K562 treated with DMSO at 1 percent for 12 hours (cell line): ENCODE measurements around the gene IL4. TPM values are rescaled to one million over a fixed set of nuclear protein-coding genes. Genes with fewer than 3 reads are reported as not detected.

ENCODE experiments used
- total RNA-seq: library from RNA; unstranded; fragments of 300-600 nt; gene quantifications from 2 replicates; pipeline ENCODE4 v1.2.3, GENCODE V29; 2022; ENCODE audit not compliant: insufficient read depth

The IL4 gene
- total RNA-seq, result not detected in 2 replicates

GRCh38 chr5:132673939-132674630 lies at the start of gene IL4:
Gene IL4 (plus strand): TSS chr5:132673989. CDS start chr5:132674051, 62 bp downstream.

GRCh38 chr5:132657676-132658380 lies 16.0 kb upstream of the IL4 start, which contains the start of gene IL13:
Gene IL13 (plus strand): TSS chr5:132658173. CDS start chr5:132658187, 14 bp downstream.

Other genes with a start within 250 kb of the IL4 start
- 37.2 and 37.9 TPM in 2 replicates for gene IRF1, start 183.2 kb upstream of the IL4 start, total RNA-seq
- gene IL5, start 130.5 kb upstream of the IL4 start, total RNA-seq, result not detected in 2 replicates
- gene RAD50, start 117.0 kb upstream of the IL4 start, total RNA-seq, result 8.2 and 25.8 TPM in 2 replicates
- not detected in 2 replicates for gene IL13, start 15.8 kb upstream of the IL4 start, total RNA-seq
- 3.6 and 5.4 TPM in 2 replicates for gene KIF3A, start 63.6 kb downstream of the IL4 start, total RNA-seq
- gene CCNI2, start 73.4 kb downstream of the IL4 start, total RNA-seq, result 6.4 and 10.8 TPM in 2 replicates
- gene SEPTIN8, start 103.2 kb downstream of the IL4 start, total RNA-seq, result 32.5 and 94.8 TPM in 2 replicates
- not detected in 2 replicates for gene SOWAHA, start 139.3 kb downstream of the IL4 start, total RNA-seq
- gene SHROOM1, start 156.7 kb downstream of the IL4 start, total RNA-seq, result 21.6 and 40.0 TPM in 2 replicates
- not detected in 2 replicates for gene GDF9, start 192.5 kb downstream of the IL4 start, total RNA-seq
- gene UQCRQ, start 192.7 kb downstream of the IL4 start, total RNA-seq, result 164 and 351 TPM in 2 replicates
- gene LEAP2, start 199.7 kb downstream of the IL4 start, total RNA-seq, result 0.96 and 5.3 TPM in 2 replicates